OCI-LY7 (cell line): Measurements from ENCODE around the gene SMC1A.

Experiments
- CTCF ChIP-seq: fragments of 200-600 bp; sonication (generic); conservative IDR thresholded peaks from 2 replicates; pipeline ENCODE4 v1.5.1; 2014; ENCODE audit warnings: mild to moderate bottlenecking, antibody characterized with exemption, low read length, moderate library complexity, mixed read lengths
- EZH2phosphoT487 ChIP-seq: fragments of 200-600 bp; sonication (generic); IDR thresholded peaks from 2 replicates; pipeline ENCODE4 v1.6.1; 2018; ENCODE audit warnings: low read depth, borderline replicate concordance, mild to moderate bottlenecking, mixed run types, antibody characterized with exemption, low read length, moderate library complexity, mixed read lengths

DNA sequence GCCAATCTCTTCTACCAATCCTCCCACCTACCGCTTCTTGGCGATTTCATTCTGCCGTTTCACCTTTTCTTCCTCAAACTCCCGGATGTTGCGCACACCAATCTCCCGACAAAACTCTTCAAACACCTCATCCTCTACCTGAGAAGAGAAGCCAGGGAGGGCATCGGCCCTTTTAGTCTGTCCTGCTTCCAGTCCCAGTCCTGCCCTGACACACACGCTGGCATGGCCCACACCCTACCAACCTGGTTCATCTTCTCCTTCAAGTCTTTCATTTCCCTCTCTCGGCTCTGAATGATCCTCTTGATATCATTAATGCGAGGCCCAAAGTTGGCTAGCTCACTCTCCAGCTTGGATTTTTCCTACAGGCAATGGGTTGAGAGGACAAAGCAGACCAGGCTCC lies 18.9 kb downstream of the SMC1A start:
- no peak for TF ChIP-seq CTCF
- no peak for TF ChIP-seq EZH2phosphoT487
